Measurements from ENCODE around the gene GRPEL2. TPM values are rescaled to one million over a fixed set of nuclear protein-coding genes. Genes with fewer than 3 reads are reported as not detected.

Gene GRPEL2
- total RNA-seq, 2 experiments from 2014 or later: 32.9 to 37.2 TPM

GRCh38 chr5:149322518-149322917 lies 22.8 kb upstream of the GRPEL2 start:
- Mint-ChIP-seq H3K27me3 (no peaks in the 10 kb centered on the region), H3K4me3 (no peak overlapping the region), H3K4me1 (ENCODE audit: low read depth) (no peaks in the 10 kb centered on the region), H3K9me3 (no peaks in the 10 kb centered on the region), H3K36me3 (no peaks in the 10 kb centered on the region), H3K27ac (no peak overlapping the region)
- DNase-seq: no peak
- ChIA-PET CTCF (interaction anchor here (0.6 to 12.4 kb wide), 3 partner anchors 9 to 109 kb away, joined by 3 to 289 read pairs (median 4); no protein-coding TSS in a partner anchor), POLR2A (no interaction called here)
- intact Hi-C loops (cut with micrococcal nuclease): no loop called here

- intact Hi-C loops (cut with micrococcal nuclease): no loop called here
- Mint-ChIP-seq H3K36me3 (no peaks in the 10 kb centered on the region), H3K4me3 (no peak overlapping the region), H3K9me3 (no peaks in the 10 kb centered on the region), H3K27me3 (no peaks in the 10 kb centered on the region), H3K27ac (no peak overlapping the region), H3K4me1 (ENCODE audit: low read depth) (no peaks in the 10 kb centered on the region)
- ChIA-PET POLR2A (no interaction called here), CTCF (interaction anchor here (0.6 to 12.4 kb wide), 4 partner anchors 9 to 111 kb away, joined by 3 to 289 read pairs (median 4); no protein-coding TSS in a partner anchor)
- DNase-seq: no peak
Measured at GRCh38 chr5:149323210-149323609, 22.1 kb upstream of the GRPEL2 start.

GRCh38 chr5:149323621-149324205 lies 21.6 kb upstream of the GRPEL2 start:
- no peak for DNase-seq
- no peaks in the 10 kb centered on the region for H3K4me1 Mint-ChIP-seq (ENCODE audit: low read depth)
- H3K27me3 Mint-ChIP-seq: no peaks in the 10 kb centered on the region
- no peak overlapping the region for H3K4me3 Mint-ChIP-seq
- CTCF ChIA-PET: interaction anchor here (1.5 to 12.4 kb wide), 4 partner anchors 10 to 110 kb away, joined by 3 to 289 read pairs (median 5); no protein-coding TSS in a partner anchor
- H3K27ac Mint-ChIP-seq: no peak overlapping the region
- no peaks in the 10 kb centered on the region for H3K9me3 Mint-ChIP-seq
- H3K36me3 Mint-ChIP-seq: no peaks in the 10 kb centered on the region
- POLR2A ChIA-PET: no interaction called here
- intact Hi-C loops (cut with micrococcal nuclease): no loop called here

GRCh38 chr5:149324641-149325040 lies 20.7 kb upstream of the GRPEL2 start:
- no peaks in the 10 kb centered on the region for H3K36me3 Mint-ChIP-seq
- H3K4me3 Mint-ChIP-seq: no peak overlapping the region
- ChIA-PET CTCF (interaction anchor here (2.1 to 12.4 kb wide), 2 partner anchors 11 to 45 kb away, joined by 6 to 289 read pairs; no protein-coding TSS in a partner anchor), POLR2A (no interaction called here)
- no peaks in the 10 kb centered on the region for H3K27me3 Mint-ChIP-seq
- DNase-seq: no peak
- intact Hi-C loops (cut with micrococcal nuclease): no loop called here
- H3K27ac Mint-ChIP-seq: no peak overlapping the region
- no peaks in the 10 kb centered on the region for H3K9me3 Mint-ChIP-seq
- H3K4me1 Mint-ChIP-seq (ENCODE audit: low read depth): no peaks in the 10 kb centered on the region

GRCh38 chr5:149325166-149325735 lies 20.0 kb upstream of the GRPEL2 start:
- ChIA-PET POLR2A (no interaction called here), CTCF (interaction anchor here (1.0 to 12.4 kb wide), 4 partner anchors 8 to 44 kb away, joined by 3 to 289 read pairs (median 8); no protein-coding TSS in a partner anchor)
- H3K27me3 Mint-ChIP-seq: no peaks in the 10 kb centered on the region
- no peaks in the 10 kb centered on the region for H3K4me1 Mint-ChIP-seq (ENCODE audit: low read depth)
- no peaks in the 10 kb centered on the region for H3K36me3 Mint-ChIP-seq
- no peak overlapping the region for H3K27ac Mint-ChIP-seq
- no peak overlapping the region for H3K4me3 Mint-ChIP-seq
- no peaks in the 10 kb centered on the region for H3K9me3 Mint-ChIP-seq
- intact Hi-C loops (cut with micrococcal nuclease): no loop called here
- DNase-seq: no peak

- no peak for DNase-seq
- ChIA-PET POLR2A (no interaction called here), CTCF (interaction anchor here (1.0 to 3.1 kb wide), 3 partner anchors 9 to 42 kb away, joined by 3 to 11 read pairs (median 6); no protein-coding TSS in a partner anchor)
- Mint-ChIP-seq H3K4me1 (ENCODE audit: low read depth) (no peaks in the 10 kb centered on the region), H3K27ac (no peak overlapping the region), H3K27me3 (no peaks in the 10 kb centered on the region), H3K36me3 (no peaks in the 10 kb centered on the region), H3K4me3 (no peak overlapping the region), H3K9me3 (no peaks in the 10 kb centered on the region)
- intact Hi-C loops (cut with micrococcal nuclease): no loop called here
Measured at GRCh38 chr5:149325894-149326293, 19.4 kb upstream of the GRPEL2 start.

- no peaks in the 10 kb centered on the region for H3K36me3 Mint-ChIP-seq
- no peak overlapping the region for H3K27ac Mint-ChIP-seq
- H3K9me3 Mint-ChIP-seq: no peaks in the 10 kb centered on the region
- DNase-seq: no peak
- POLR2A ChIA-PET: no interaction called here
- no peaks in the 10 kb centered on the region for H3K4me1 Mint-ChIP-seq (ENCODE audit: low read depth)
- no peak overlapping the region for H3K4me3 Mint-ChIP-seq
- no peaks in the 10 kb centered on the region for H3K27me3 Mint-ChIP-seq
- CTCF ChIA-PET: interaction anchor here (1.2 to 3.1 kb wide), 2 partner anchors 41 to 45 kb away, joined by 3 to 11 read pairs; no protein-coding TSS in a partner anchor
- intact Hi-C loops (cut with micrococcal nuclease): no loop called here
Measured at GRCh38 chr5:149326611-149327010, 18.7 kb upstream of the GRPEL2 start.

- no peak for DNase-seq
- Mint-ChIP-seq H3K9me3 (no peaks in the 10 kb centered on the region), H3K27me3 (no peaks in the 10 kb centered on the region), H3K4me3 (no peak overlapping the region), H3K36me3 (no peaks in the 10 kb centered on the region), H3K4me1 (ENCODE audit: low read depth) (no peaks in the 10 kb centered on the region), H3K27ac (no peak overlapping the region)
- CTCF ChIA-PET: interaction anchor here (0.6 to 3.1 kb wide), 3 partner anchors 40 to 107 kb away, joined by 3 to 11 read pairs (median 4); no protein-coding TSS in a partner anchor
- POLR2A ChIA-PET: no interaction called here
- intact Hi-C loops (cut with micrococcal nuclease): no loop called here
Measured at GRCh38 chr5:149328177-149328576, 17.1 kb upstream of the GRPEL2 start.

GRCh38 chr5:149333711-149334443 lies 11.4 kb upstream of the GRPEL2 start:
- H3K36me3 Mint-ChIP-seq: no peaks in the 10 kb centered on the region
- no peaks in the 10 kb centered on the region for H3K27me3 Mint-ChIP-seq
- intact Hi-C loops (cut with micrococcal nuclease): no loop called here
- no peak for DNase-seq
- ChIA-PET POLR2A (interaction anchor here (0.6 to 1.3 kb wide), 2 partner anchors 11 to 195 kb away, joined by 3 to 5 read pairs; partner anchors contain the start of gene GRPEL2), CTCF (interaction anchor here (1.0 to 3.3 kb wide), 2 partner anchors 20 to 37 kb away, joined by 3 to 10 read pairs; no protein-coding TSS in a partner anchor)
- H3K27ac Mint-ChIP-seq: no peak overlapping the region
- no peaks in the 10 kb centered on the region for H3K4me1 Mint-ChIP-seq (ENCODE audit: low read depth)
- H3K9me3 Mint-ChIP-seq: no peaks in the 10 kb centered on the region
- no peak overlapping the region for H3K4me3 Mint-ChIP-seq

GRCh38 chr5:149337736-149338135 lies 7.6 kb upstream of the GRPEL2 start:
- intact Hi-C loops (cut with micrococcal nuclease): no loop called here
- H3K4me3 Mint-ChIP-seq: no peak overlapping the region
- H3K9me3 Mint-ChIP-seq: no peaks in the 10 kb centered on the region
- H3K4me1 Mint-ChIP-seq (ENCODE audit: low read depth): no peaks in the 10 kb centered on the region
- ChIA-PET POLR2A (no interaction called here), CTCF (interaction anchor here (1.1 kb wide), 1 partner anchor 20 kb away, joined by 4 read pairs; the partner anchor contains the start of gene PCYOX1L)
- no peaks in the 10 kb centered on the region for H3K36me3 Mint-ChIP-seq
- no peak for DNase-seq
- H3K27ac Mint-ChIP-seq: no peak overlapping the region
- no peaks in the 10 kb centered on the region for H3K27me3 Mint-ChIP-seq

GRCh38 chr5:149338364-149338763 lies 6.9 kb upstream of the GRPEL2 start:
- POLR2A ChIA-PET: no interaction called here
- no peak overlapping the region for H3K27ac Mint-ChIP-seq
- no peaks in the 10 kb centered on the region for H3K36me3 Mint-ChIP-seq
- no peaks in the 10 kb centered on the region for H3K27me3 Mint-ChIP-seq
- CTCF ChIA-PET: interaction anchor here (1.1 kb wide), 1 partner anchor 19 kb away, joined by 4 read pairs; the partner anchor contains the start of gene PCYOX1L
- DNase-seq: no peak
- H3K9me3 Mint-ChIP-seq: no peaks in the 10 kb centered on the region
- no peaks in the 10 kb centered on the region for H3K4me1 Mint-ChIP-seq (ENCODE audit: low read depth)
- intact Hi-C loops (cut with micrococcal nuclease): no loop called here
- H3K4me3 Mint-ChIP-seq: no peak overlapping the region

GRCh38 chr5:149340920-149341319 lies 4.4 kb upstream of the GRPEL2 start:
- intact Hi-C loops (cut with micrococcal nuclease): loop anchor here (10.0 kb wide), 1 partner anchor 384 kb away; no protein-coding TSS in a partner anchor
- Mint-ChIP-seq H3K27me3 (no peaks in the 10 kb centered on the region), H3K4me1 (ENCODE audit: low read depth) (peaks cover 13% of the 10 kb centered on the region), H3K4me3 (no peak overlapping the region), H3K36me3 (no peaks in the 10 kb centered on the region), H3K27ac (no peak overlapping the region), H3K9me3 (no peaks in the 10 kb centered on the region)
- CTCF ChIA-PET: interaction anchor here (0.8 to 1.1 kb wide), 2 partner anchors 31 kb away, joined by 3 to 4 read pairs; no protein-coding TSS in a partner anchor
- DNase-seq: no peak
- POLR2A ChIA-PET: no interaction called here

Data from activated CD4-positive, alpha-beta memory T cell treated with anti-CD3 and anti-CD28 coated beads for 36 hours (primary cell).